UCSD-AML1 (cell line): ENCODE measurements around the gene DHRS11.
"Not testable (repeated sequence)": the region's sequence is repeated elsewhere in the genome, so short reads cannot be mapped to it uniquely, and the experiment has no call there.

Experiments used
- DNase-seq: peaks from one replicate; lab custom pipeline; 2025; ENCODE audit not compliant: unreplicated experiment; lab: John Stamatoyannopoulos, UW

DHRS11 gene

GRCh38 chr17:36593656-36594316 is 2.1 kb downstream of the DHRS11 start:
- DNase-seq = no peak

- no peak for DNase-seq
These were observed 3.1 kb downstream of the DHRS11 start for GRCh38 chr17:36594626-36595401.

- no peak for DNase-seq
These were observed 5.5 kb downstream of the DHRS11 start for GRCh38 chr17:36597226-36597625.

GRCh38 chr17:36597866-36598777 is 6.4 kb downstream of the DHRS11 start:
- DNase-seq = no peak

GRCh38 chr17:36598951-36599401 is 7.3 kb downstream of the DHRS11 start:
- no peak for DNase-seq

GRCh38 chr17:36599546-36600250 is 8.0 kb downstream of the DHRS11 start:
- DNase-seq = no peak

GRCh38 chr17:36600465-36600864 is 8.8 kb downstream of the DHRS11 start:
- peak; percentile 34 for DNase-seq

GRCh38 chr17:36600936-36601302 is 9.2 kb downstream of the DHRS11 start:
- no peak for DNase-seq

- DNase-seq = peak; percentile 95
These were observed 9.8 kb downstream of the DHRS11 start, which contains the start of gene MRM1 for GRCh38 chr17:36601303-36602029. Gene MRM1 (plus strand): TSS chr17:36601583. CDS start chr17:36601811, 228 bp downstream.

GRCh38 chr17:36602030-36602748 is 10.5 kb downstream of the DHRS11 start:
- no peak for DNase-seq

GRCh38 chr17:36602924-36603384 is 11.3 kb downstream of the DHRS11 start:
- peak; percentile 52 for DNase-seq

GRCh38 chr17:36605028-36605427 is 13.3 kb downstream of the DHRS11 start:
- not testable (repeated sequence) for DNase-seq

- no peak for DNase-seq
These were observed 16.6 kb downstream of the DHRS11 start for GRCh38 chr17:36608280-36608679.

GRCh38 chr17:36608794-36609497 is 17.3 kb downstream of the DHRS11 start:
- DNase-seq = peak; percentile 22

GRCh38 chr17:36609498-36609862 is 17.8 kb downstream of the DHRS11 start:
- DNase-seq = no peak

- no peak for DNase-seq
These were observed 18.8 kb downstream of the DHRS11 start for GRCh38 chr17:36610474-36610873.

GRCh38 chr17:36611345-36612072 is 19.8 kb downstream of the DHRS11 start:
- DNase-seq = no peak

GRCh38 chr17:36612323-36612722 is 20.6 kb downstream of the DHRS11 start:
- DNase-seq = no peak
